Kidney tubule cell (primary cell): Measurements from ENCODE around the gene NENF.

Experiments
- DNase-seq: peaks from one replicate; pipeline ENCODE4 v3.0.0-alpha.2; 2018; ENCODE audit warnings: low spot score

The NENF gene

DNA sequence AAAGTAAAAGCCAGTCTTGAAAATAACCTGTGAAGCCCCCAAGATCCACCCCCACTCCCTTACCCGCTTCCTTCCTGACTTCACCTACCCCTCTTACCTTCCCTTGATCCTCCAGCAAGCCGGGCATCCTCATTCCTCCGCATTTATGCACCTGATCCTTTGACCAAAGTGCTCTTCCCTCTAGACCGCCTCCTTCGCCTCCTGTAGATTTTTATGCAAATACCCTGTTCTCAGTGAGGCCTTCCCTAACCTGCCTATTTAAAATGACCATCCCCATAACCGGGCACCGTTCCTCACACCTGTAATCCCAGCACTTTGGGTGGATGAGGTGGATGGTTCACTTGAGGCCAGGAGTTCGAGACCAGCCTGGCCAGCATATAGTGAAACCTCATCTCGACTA lies 1.1 kb upstream of the NENF start:
- no peak for DNase-seq

DNA sequence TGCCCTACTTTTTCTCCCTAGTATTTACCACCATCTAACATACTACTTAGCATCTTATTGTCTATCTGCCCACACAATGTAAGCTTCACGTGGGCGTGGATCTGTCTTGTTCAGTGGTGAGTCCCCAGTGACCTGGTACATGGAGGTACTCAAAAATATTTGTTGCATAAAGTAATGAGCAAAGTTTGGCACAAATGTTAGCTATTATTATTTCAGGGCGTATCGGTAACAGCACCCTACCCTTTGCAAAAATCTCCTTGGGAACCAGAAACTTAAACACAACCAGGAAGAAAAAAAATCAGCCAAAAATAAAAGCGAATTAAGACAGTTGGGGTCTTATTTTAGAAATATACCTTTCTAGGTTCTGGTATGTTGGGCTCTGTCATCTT lies 454 bp upstream of the NENF start:
- no peak for DNase-seq

DNA sequence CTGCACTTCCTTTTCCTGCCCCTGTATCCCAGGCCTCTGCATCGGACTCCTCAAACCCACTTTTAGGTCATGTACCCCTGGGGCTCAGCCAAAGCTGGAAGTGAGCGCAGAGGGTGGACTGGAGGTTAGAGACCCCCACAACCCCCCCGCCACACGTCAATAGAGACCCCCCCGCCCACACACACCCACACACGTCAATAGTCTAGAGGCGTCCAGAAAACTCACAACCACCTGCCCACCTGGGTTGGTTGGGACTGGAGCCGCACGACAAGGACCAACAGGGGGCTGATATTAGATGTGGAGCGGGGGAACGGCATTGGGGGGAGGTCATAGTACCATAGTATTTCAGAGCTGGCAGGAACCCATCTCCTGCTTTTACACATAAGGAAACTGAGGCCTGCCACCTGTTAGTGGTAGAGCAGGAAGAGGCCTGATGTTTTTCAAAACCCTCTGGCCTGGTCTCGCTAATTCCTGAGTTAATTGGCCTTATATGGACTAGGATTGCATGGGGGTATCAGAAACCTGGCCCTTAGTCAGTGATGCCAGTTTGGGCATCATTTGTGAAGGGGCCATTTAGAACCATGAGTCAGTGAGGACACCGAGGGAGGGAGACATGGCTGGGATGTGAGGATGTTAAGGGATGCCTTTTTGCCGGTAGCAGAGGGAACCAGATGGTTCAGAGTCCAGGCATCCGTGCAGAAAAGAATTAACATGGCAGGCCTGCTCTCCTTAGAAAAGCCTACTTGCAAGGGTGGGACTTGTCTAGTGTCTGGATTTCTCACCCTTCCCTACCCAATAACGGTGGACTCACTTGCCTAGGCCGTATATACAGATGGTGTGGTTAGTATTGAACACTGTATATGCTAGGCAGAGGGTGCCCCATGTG lies 1.1 kb downstream of the NENF start:
- no peak for DNase-seq

DNA sequence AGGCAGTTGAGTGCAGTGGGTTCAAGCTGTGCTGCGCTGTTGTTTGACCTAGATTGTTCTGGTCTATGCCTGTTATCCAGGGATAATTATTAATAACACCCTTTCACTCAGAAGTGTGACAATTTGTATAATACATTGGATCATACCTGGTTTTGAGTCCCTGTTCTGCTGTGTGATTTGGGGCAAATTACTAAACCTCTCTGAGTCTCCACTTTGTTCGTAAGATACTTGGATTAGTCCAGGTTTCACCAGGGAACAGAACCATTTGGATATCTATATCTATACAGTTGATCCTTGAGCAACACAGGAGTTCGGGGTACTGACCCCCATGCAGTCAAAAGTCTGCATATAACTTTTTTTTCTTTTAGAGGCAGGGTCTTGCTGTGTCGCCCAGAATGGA lies 2.3 kb downstream of the NENF start:
- no peak for DNase-seq

DNA sequence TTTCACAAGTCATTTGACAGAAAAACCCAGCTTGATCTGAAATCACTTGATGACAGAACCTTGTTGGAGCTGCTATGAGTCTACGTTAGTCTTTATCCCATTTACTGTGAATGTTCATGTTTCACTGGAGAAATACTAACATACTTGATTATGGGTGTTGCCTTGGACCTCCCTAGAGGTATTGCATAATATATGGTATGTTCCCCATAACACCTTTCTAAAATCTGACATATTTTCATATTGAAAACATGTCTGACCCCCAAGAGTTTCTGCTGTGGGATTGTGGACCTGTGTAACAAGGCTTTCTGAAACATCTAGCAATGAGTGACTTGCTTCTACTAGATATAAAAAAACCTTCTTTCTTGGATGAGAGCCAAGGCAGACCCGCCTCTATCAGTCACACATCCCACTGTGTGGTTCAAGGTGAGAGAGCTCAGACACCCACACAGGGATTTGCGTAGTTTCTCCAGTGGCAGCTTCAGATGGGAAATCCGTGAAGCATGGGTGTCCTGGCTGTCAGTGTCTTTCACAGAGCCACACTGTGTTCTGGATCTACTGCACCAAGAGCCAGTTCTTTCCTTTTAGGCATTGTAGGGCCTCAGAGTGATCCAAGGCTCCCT lies 4.6 kb downstream of the NENF start:
- DNase-seq, result peak; percentile 40

DNA sequence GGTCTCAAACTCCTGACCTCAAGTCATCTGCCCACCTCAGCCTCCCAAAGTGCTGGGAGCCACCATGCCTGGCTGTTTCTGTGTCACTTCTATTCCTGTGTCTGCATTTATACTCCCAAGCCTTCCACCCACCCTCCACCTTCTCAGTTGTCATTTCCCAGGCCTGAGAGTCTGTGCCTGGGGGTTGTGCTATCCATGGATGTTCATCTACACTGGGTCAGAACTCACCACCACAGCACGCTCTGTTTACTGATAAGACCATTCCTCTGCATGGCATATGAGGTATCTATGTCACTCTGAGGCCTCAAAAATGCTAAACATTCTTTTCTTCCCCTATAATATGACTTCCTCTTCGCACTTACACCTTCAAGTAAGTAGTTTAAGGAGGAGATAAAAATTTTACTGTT lies 6.1 kb downstream of the NENF start:
- no peak for DNase-seq

DNA sequence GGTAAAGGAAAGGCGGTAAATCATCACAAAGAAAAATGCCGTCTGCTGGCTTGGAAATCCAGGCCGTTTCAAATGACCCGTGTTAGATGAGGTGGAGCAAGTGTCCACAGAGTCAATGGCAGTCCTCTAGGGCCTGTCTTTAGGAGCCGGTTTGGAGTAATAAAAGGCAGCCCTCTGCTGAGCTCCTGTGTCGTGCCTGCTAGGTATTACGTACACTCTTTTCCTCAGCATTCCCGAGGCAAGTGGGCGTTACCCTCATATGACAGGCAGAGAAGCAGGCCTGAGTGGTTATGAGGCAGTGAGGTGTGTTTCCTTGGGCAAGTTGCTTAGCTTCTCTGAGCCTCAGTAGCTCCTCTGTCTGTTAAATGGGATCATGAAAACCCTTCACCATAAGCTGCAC lies 7.7 kb downstream of the NENF start:
- DNase-seq, result peak; percentile 54

DNA sequence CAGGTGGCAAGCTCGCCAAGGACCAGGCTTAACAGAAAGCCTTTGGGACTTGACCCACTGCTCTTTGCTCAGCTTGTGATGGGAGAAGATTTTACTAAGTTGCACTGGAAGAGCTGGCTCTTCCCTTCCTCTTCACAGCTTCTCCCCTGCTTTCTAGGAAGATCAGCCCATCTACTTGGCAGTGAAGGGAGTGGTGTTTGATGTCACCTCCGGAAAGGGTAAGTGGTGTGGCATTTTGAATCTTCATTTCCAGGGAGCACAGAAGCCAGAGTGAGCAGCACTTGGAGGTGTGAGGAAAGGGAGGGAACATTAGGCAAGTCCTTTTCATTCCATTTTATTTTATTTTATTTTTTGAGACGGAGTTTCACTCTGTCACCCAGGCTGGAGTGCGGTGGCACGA lies 9.7 kb downstream of the NENF start:
- no peak for DNase-seq

DNA sequence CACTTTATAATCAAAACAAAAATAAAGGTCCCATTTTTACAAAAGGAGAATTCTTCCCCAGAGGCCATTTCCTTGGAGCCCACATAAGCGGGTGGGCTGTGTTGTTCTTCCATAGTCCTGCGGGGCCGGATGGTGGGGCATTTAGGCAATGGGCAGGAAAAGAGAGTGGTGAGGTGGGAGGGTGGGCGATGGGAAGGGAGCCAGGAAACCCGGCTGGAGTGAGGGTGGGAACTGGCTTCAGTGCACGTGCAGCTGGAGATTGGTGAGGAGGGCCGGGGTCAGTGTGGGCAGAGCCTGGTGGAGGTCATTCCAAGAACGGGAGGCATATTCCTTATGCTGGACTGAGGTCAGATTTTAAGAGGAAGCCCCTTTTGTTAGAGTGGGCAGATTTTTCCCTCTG lies 13.6 kb downstream of the NENF start:
- DNase-seq, result no peak

DNA sequence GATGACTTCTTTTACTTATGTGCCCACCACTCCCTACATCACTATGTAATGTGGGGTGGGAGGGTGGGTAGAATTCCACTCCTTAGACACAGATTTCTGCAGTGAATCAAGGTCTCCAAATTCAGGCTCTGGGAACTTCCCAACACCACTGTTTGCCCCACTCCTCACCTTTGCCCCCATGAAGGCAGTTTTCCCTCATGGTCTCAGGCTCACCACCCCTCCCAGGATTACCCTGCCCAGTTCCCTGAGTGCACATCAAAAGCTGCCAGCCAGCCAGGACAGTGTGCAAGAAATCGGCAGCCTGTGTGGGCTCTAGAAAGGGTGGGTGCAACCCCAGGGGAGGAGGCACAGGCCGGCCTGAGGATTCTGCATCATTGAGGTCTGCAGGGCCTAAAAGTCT lies 14.8 kb downstream of the NENF start:
- no peak for DNase-seq

DNA sequence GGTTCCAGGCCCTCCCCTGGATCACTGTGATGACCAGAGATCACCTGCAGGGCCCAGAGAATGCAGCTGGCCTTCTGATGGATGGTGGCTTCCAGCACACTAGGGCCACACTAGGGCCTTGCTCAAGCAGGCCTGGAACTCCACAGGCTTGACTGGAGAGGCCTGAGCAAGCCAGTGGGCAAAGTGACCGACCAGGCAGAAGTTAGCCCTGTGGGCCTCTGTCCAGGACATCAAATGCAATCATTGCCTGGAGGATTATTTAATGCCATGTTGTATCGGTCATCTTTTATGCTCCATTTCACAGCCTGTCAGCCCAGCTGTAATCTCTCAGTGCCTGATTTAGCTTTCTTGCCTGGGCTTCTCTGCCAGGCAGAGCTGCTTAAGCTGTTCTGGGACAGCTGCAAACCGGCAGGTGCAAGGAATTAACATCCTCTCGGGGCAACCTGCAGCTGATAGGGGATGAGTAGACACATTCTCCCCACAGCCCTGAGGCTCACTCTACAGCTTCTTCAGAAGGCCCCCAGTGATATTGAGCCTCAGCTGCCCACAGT lies 17.7 kb downstream of the NENF start:
- peak; percentile 17 for DNase-seq

DNA sequence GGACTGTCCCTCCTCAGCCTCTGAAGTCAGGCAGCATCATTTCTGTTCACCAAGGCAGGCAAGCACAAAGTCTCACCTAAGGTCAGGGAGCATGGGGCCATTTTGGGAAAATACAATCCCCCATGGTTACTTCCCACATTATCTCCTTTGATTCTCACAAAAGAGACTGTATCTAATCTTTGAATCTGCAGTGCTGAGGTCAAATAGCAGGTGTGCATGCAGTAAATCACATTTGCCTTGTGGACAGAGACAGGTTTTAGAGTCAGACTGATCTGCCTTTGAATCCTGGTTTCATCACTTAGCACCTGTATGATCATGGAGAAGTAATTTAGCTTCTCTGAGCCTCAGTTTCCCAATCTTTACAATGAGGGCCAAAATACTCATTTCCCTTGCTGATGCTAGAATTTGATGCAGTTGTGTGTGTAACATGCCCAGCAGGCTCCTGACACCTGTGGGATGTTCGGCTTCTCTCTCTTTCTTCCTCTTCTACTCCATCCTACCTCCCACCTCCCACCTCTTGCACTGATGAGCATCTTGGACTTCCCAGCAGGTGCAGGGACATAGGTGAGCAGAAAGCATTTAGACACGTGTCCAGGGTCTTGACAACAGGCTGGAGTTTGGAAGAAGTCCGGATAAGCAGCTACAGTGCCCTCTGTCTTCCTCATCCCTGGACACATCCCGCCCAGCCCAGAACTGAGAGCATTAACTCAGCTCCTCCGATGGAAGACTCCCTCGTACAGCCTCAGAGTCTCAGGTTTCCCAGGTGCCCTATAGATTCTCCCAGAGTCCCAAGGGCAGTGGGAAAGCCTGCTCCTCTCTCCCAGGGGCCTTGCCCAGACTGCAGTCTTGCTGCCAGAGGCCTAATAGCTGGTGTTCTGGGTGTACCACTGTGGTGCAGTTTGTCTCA lies 18.9 kb downstream of the NENF start:
- no peak for DNase-seq

DNA sequence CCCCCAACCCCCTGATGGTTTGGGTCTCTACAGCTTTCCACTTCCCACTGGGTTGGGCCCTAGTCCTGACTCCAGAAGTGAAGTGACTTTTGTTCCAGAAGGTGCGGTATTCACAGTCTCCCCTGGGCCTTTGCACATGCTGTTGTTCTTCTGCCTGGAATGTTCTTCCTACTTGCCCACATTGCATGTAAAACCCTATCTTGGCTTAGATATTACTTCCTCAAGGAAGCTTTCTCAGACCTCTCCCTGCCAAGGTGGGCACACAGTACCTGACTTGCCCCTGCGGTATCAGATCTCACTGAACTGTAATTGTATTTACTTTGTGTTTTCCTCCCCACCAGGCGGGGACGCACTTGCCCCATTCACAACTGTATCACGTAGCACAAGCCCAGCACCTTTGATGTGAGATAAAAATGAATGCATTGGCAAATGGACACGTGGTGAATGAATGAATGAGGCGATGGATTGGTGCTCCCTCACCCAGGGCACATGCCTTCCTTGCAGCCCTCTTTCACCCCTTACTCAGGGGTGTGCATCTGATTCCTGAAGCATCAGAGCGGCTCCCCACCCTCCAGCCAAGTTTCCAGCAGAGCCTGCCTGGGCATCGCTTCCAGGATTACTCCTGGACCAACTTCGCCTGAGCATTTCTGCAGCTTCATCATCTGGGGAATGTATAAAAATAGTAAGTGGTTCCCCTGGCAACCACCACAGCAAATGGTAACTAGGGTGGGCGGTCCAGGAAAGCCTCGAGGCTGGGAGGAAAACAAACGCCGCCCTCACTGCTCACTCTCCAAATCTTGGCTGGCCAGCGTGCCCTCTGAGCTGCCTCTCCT lies 19.8 kb downstream of the NENF start:
- no peak for DNase-seq

DNA sequence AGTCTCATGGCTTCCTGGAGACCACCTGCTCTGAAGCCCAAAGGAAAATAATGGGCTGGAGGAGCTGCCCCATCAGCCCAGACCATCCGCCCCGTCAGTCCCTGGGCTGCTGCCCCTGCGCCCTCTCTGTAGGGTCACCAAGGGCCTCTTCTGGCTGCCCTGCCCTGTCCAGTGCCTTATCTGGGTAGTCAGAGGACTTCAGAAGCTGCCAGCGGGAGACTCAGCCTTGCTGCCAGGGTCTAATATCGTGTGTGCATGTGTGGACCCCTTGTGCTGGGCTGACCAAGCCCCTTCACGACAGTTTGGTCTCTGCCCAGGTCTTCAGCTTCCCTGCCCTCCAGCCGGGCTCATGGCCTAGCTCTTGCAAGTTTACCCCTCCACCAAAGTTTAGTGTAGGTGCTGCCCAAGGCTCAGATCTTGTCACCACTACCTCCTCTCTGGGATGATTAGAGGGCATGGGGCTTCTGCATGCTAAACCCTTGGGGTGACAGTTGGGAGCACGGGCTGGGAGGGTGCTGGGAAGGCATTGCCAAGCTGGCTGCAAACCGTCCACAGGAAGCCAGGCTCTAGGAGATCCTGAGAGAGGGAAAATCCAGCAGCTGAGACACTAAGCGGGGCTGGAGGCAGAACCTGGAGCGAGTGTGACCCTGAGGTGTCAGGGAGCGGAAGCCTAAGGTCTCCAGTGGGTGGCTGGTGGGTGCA lies 20.6 kb downstream of the NENF start:
- DNase-seq, result no peak

DNA sequence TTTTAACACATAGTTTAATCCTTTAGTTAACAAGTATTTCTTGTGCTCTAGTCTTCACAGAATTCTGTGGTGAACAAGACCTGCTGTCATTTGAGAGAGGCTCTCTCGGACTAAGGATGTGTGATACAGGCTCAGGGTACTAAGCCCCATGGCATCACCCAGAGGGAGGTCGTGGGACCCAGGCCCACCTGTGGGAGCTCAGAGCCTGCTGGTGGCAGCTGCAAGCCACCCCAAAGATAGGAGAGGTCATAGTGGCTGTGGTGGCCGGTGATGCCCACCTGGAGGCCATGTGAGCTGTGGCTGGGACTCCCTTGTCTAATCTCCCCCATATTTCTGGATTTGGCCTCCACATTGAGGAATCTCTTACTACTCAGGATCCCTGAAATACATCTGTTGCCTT lies 22.0 kb downstream of the NENF start:
- DNase-seq, result no peak

DNA sequence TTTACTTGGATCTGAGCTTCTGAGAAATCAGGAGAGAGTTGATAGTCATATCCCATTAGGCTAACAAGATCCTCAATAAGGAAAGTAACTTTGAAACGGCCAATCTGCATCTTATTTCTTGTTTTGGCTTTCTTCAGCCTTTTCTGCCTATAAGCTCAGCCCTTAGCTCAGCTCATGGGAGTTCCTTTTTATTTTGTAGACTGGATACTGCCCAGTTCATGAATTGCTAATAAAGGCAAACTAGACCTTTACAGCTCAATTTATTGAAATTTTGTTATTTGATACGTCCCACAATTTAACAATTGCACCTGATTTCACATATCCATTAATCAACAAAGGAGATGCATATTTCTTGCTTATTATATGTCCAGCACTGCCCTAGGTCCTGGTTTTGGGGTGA lies 22.7 kb downstream of the NENF start:
- DNase-seq, result no peak

DNA sequence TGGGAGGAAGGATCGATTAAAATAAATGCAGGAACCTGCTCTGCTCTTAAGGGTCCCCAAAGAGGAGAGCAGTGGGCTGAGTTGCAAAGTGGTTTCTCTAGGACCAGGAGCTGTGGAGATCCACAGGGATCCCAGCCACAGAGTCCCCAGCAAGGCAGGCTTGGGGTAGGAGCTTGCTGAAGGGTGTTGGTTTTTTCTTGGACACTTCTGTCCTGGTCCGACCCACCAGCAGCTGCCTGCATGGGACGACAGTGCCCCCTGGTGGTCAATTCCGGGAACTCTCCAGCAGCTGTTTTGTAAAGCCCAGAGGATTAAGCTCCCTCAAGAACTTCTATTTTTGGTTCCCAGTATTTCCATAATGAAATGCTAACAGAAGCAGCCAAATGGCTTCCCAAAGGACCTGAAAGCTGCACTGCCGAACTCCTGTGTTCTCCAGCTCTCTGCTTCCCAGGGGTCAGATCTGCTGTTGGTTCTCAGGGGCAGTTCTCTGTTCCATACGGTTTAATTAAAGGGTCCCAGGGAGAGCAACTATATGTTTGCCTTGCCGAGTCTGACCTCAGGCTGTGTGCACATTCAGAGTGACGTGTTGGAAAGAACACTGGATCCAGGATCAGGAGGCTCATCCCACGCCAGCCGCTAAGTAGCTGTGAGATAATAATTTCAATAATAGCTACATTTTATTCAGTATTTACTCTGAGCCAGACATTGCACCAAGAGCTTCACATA lies 23.2 kb downstream of the NENF start:
- peak; percentile 75 for DNase-seq

DNA sequence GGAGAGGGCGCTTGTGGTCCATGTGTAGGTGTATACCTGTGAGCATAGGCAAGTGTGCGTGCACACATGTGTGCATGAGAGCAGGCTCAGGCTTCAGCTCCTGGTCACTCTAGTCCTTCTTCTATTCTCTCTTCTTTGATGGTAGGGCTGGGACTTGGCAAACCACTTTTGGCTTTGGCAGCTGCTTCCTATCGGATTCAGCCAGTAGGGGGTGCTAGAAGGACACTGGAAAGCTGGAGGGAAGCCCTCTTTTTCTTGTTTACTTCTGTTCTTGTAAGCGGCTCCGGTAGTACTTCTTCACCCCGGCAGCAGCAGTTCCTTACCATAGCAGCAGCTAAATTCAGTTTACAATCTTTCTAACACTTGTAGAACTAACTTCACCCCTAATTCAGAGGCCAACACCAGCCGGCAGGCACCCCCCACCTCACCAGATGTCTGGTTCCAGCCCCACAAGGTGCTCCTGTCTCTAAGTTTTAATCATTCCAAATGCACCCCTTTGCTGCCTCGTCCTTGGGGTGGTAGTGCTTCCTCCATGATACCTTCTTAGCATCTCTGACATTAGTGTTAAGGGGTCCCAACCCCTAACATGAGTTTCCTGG lies 25.1 kb downstream of the NENF start:
- peak; percentile 65 for DNase-seq

DNA sequence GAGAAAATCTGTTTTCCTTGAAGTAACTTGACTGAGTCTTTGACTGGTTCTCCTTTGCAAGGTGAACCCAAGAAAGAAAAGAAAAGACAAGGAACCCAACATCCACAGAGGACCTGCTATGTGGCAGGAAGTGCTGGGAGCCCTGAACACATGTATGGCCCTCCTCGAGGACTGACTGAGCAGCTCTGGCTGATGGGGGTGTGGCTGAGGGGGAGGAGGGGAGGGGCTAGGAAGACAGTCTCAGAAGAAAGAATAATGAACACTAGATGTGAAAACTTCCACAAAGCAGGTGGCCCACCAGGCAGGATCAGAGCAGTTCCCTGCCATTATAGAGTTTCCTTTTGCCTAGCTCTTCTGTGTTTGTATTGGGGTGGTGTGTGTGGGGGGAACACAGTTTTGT lies 26.1 kb downstream of the NENF start:
- no peak for DNase-seq

DNA sequence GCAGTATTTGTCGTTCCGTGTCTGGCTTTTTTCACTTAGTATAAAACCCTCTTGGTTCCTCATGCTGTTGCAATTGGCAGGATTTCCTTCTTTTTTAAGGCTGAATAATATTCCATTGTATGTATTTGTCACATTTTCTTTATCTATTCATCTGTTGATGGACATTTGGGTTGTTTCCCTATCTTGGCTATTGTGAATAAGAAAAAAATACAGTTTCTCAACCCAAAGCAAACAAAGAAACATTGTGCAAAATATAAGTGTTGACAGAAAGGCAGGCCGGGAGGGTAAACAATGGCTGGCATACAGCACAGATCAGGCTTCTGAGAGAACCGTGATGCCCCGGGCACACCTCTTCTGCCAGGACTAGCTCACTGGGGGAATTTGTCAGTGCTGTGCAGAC lies 26.9 kb downstream of the NENF start:
- no peak for DNase-seq
